Measurements from ENCODE around the gene NAV2.

Gene NAV2

GRCh38 chr11:20026629-20027555, 314.3 kb downstream of the NAV2 start:
- DNase-seq (ENCODE audit: low read depth), result no peak
- TF ChIP-seq CTCF (IDR thresholded peaks at IDR 0.05; ENCODE audit: insufficient read depth, low read depth, low read length, missing control alignments), result no peak
- no peak overlapping the region for H3K4me3 ChIP-seq (ENCODE audit: low read depth, low read length)

- TF ChIP-seq CTCF (IDR thresholded peaks at IDR 0.05; ENCODE audit: insufficient read depth, low read depth, low read length, missing control alignments), result no peak
- DNase-seq (ENCODE audit: low read depth), result no peak
- no peak overlapping the region for H3K4me3 ChIP-seq (ENCODE audit: low read depth, low read length)
Measured at GRCh38 chr11:20027556-20028013, 314.9 kb downstream of the NAV2 start.

- no peak for TF ChIP-seq CTCF (IDR thresholded peaks at IDR 0.05; ENCODE audit: insufficient read depth, low read depth, low read length, missing control alignments)
- DNase-seq (ENCODE audit: low read depth), result no peak
- H3K4me3 ChIP-seq (ENCODE audit: low read depth, low read length), result no peak overlapping the region
Measured at GRCh38 chr11:20029193-20029592, 316.6 kb downstream of the NAV2 start.

- no peak overlapping the region for H3K4me3 ChIP-seq (ENCODE audit: low read depth, low read length)
- no peak for DNase-seq (ENCODE audit: low read depth)
- no peak for TF ChIP-seq CTCF (IDR thresholded peaks at IDR 0.05; ENCODE audit: insufficient read depth, low read depth, low read length, missing control alignments)
Measured at GRCh38 chr11:20030472-20030871, 317.8 kb downstream of the NAV2 start.

GRCh38 chr11:20031155-20032001, 318.7 kb downstream of the NAV2 start:
- no peak for DNase-seq (ENCODE audit: low read depth)
- H3K4me3 ChIP-seq (ENCODE audit: low read depth, low read length), result no peak overlapping the region
- no peak for TF ChIP-seq CTCF (IDR thresholded peaks at IDR 0.05; ENCODE audit: insufficient read depth, low read depth, low read length, missing control alignments)

- no peak for DNase-seq (ENCODE audit: low read depth)
- H3K4me3 ChIP-seq (ENCODE audit: low read depth, low read length), result no peak overlapping the region
- TF ChIP-seq CTCF (IDR thresholded peaks at IDR 0.05; ENCODE audit: insufficient read depth, low read depth, low read length, missing control alignments), result no peak
Measured at GRCh38 chr11:20032127-20032526, 319.5 kb downstream of the NAV2 start.
